LNCaP clone FGC (cell line): Measurements from ENCODE around the gene OTOP1.
"Not testable (repeated sequence)": the region's sequence is repeated elsewhere in the genome, so short reads cannot be mapped to it uniquely, and the experiment has no call there.

ENCODE experiments used
- DNase-seq: peaks from one replicate; pipeline ENCODE4 v3.0.0-alpha.2; 2011; ENCODE audit warnings: low read depth
- H3K4me3 ChIP-seq: 2 replicates; pipeline ENCODE4 v1.5.1; 2011; ENCODE audit warnings: mild to moderate bottlenecking, low read depth, low read length, control low read depth
- CTCF ChIP-seq: IDR thresholded peaks from 2 replicates; pipeline ENCODE4 v1.5.1; 2012; ENCODE audit warnings: mild to moderate bottlenecking; ENCODE audit not compliant: control insufficient read depth, insufficient read depth; ENCODE audit errors: extremely low read depth

OTOP1 gene

GRCh38 chr4:4170596-4171150, 56.1 kb downstream of the OTOP1 start:
- TF ChIP-seq CTCF: no peak
- no peak for DNase-seq

GRCh38 chr4:4167981-4168780, 58.5 kb downstream of the OTOP1 start:
- not testable (repeated sequence) for H3K4me3 ChIP-seq, DNase-seq

More at GRCh38 chr4:4170596-4171150, 56.1 kb downstream of the OTOP1 start:
- no peak overlapping the region for H3K4me3 ChIP-seq

GRCh38 chr4:4166986-4167385, 59.7 kb downstream of the OTOP1 start:
- H3K4me3 ChIP-seq: not testable (repeated sequence)
- DNase-seq: peak; percentile 19

- not testable (repeated sequence) for DNase-seq, H3K4me3 ChIP-seq
These were observed 60.9 kb downstream of the OTOP1 start for GRCh38 chr4:4165701-4166392.

GRCh38 chr4:4164532-4165173, 62.1 kb downstream of the OTOP1 start:
- DNase-seq, H3K4me3 ChIP-seq: not testable (repeated sequence)

- not testable (repeated sequence) for H3K4me3 ChIP-seq, DNase-seq
These were observed 64.5 kb downstream of the OTOP1 start for GRCh38 chr4:4162186-4162585.

GRCh38 chr4:4160956-4161665, 65.6 kb downstream of the OTOP1 start:
- DNase-seq: peak; percentile 56

GRCh38 chr4:4145622-4146021, 81.1 kb downstream of the OTOP1 start:
- H3K4me3 ChIP-seq, DNase-seq: not testable (repeated sequence)

More at GRCh38 chr4:4160956-4161665, 65.6 kb downstream of the OTOP1 start:
- H3K4me3 ChIP-seq: not testable (repeated sequence)

GRCh38 chr4:4143376-4143775, 83.4 kb downstream of the OTOP1 start:
- not testable (repeated sequence) for DNase-seq

GRCh38 chr4:4142679-4143078, 84.0 kb downstream of the OTOP1 start:
- not testable (repeated sequence) for DNase-seq

More at GRCh38 chr4:4143376-4143775, 83.4 kb downstream of the OTOP1 start:
- H3K4me3 ChIP-seq: not testable (repeated sequence)

GRCh38 chr4:4141186-4141585, 85.5 kb downstream of the OTOP1 start:
- not testable (repeated sequence) for DNase-seq, H3K4me3 ChIP-seq

More at GRCh38 chr4:4142679-4143078, 84.0 kb downstream of the OTOP1 start:
- not testable (repeated sequence) for H3K4me3 ChIP-seq
